Body of pancreas (tissue), 4 donors: ENCODE measurements around the gene SERPINA5.

Experiments
- CTCF ChIP-seq, 7 experiments: fragments of 450-650 bp in 4 of 7; fragments of 200-600 bp in 3 of 7; sonication (generic) in 3 of 7; IDR thresholded peaks; one replicate each; pipeline ENCODE4 v1.5.1; 2016 to 2019; ENCODE audit warnings: antibody characterized with exemption in 7 of 7
- POLR2A ChIP-seq, 3 donors: fragments of 450-650 bp; IDR thresholded peaks; one replicate each; pipeline ENCODE4 v1.6.1; 2016; ENCODE audit warnings: antibody characterized with exemption in 3 of 3, mild to moderate bottlenecking in 2 of 3

GRCh38 chr14:94574336-94574735, 6.9 kb upstream of the SERPINA5 start:
- TF ChIP-seq POLR2A (IDR thresholded peaks at IDR 0.05) (no peak), CTCF (IDR thresholded peaks at IDR 0.05) (no peak)
